HG02885 (cell line): ENCODE measurements around the gene KIAA0408.
"Not testable (repeated sequence)": the region's sequence is repeated elsewhere in the genome, so short reads cannot be mapped to it uniquely, and the experiment has no call there.

Experiments
- ATAC-seq: cut with Tn5 transposase; IDR thresholded peaks from one replicate; pipeline ENCODE4 v1.9.1; 2021; ENCODE audit warnings: mild to moderate bottlenecking; ENCODE audit not compliant: unreplicated experiment, poor library complexity

The KIAA0408 gene

GRCh38 chr6:127464161-127464880, 5.1 kb upstream of the KIAA0408 start:
- no peak for ATAC-seq

GRCh38 chr6:127463056-127463455, 3.9 kb upstream of the KIAA0408 start:
- ATAC-seq, result no peak

GRCh38 chr6:127462376-127462775, 3.2 kb upstream of the KIAA0408 start:
- no peak for ATAC-seq

- ATAC-seq, result no peak
These were observed 1.3 kb upstream of the KIAA0408 start for GRCh38 chr6:127460465-127460864.

- ATAC-seq, result no peak
These were observed 372 bp downstream of the KIAA0408 start for GRCh38 chr6:127458817-127459216.

- ATAC-seq, result no peak
These were observed 967 bp downstream of the KIAA0408 start for GRCh38 chr6:127458222-127458621.

- no peak for ATAC-seq
These were observed 1.6 kb downstream of the KIAA0408 start for GRCh38 chr6:127457456-127458064.

- ATAC-seq, result no peak
These were observed 2.7 kb downstream of the KIAA0408 start for GRCh38 chr6:127456465-127456864.

GRCh38 chr6:127453845-127454619, 5.2 kb downstream of the KIAA0408 start:
- ATAC-seq, result no peak

- ATAC-seq, result no peak
These were observed 6.4 kb downstream of the KIAA0408 start for GRCh38 chr6:127452803-127453202.

GRCh38 chr6:127451388-127451787, 7.8 kb downstream of the KIAA0408 start:
- ATAC-seq, result no peak

- no peak for ATAC-seq
These were observed 11.4 kb downstream of the KIAA0408 start for GRCh38 chr6:127447780-127448179.

GRCh38 chr6:127446356-127446755, 12.8 kb downstream of the KIAA0408 start:
- ATAC-seq, result no peak

- no peak for ATAC-seq
These were observed 17.3 kb downstream of the KIAA0408 start for GRCh38 chr6:127441881-127442280.

GRCh38 chr6:127439718-127440117, 19.5 kb downstream of the KIAA0408 start:
- ATAC-seq, result no peak

GRCh38 chr6:127436578-127437110, 22.5 kb downstream of the KIAA0408 start:
- ATAC-seq, result no peak

- no peak for ATAC-seq
These were observed 23.5 kb downstream of the KIAA0408 start for GRCh38 chr6:127435626-127436220.

- no peak for ATAC-seq
These were observed 24.5 kb downstream of the KIAA0408 start for GRCh38 chr6:127434651-127435050.

GRCh38 chr6:127428562-127428961, 30.6 kb downstream of the KIAA0408 start:
- not testable (repeated sequence) for ATAC-seq

GRCh38 chr6:127423921-127424320, 35.3 kb downstream of the KIAA0408 start:
- no peak for ATAC-seq

GRCh38 chr6:127421164-127421563, 38.0 kb downstream of the KIAA0408 start:
- not testable (repeated sequence) for ATAC-seq
